Measurements from ENCODE around the gene HILPDA.

HILPDA gene

GRCh38 chr7:128455543-128456254, at the start of gene HILPDA:
TSS of gene HILPDA (plus strand) at chr7:128455878. CDS start at chr7:128457269, 1,391 bp downstream.
- no peak for FAIRE-seq

- FAIRE-seq, result no peak
Measured at GRCh38 chr7:128406314-128407232, 49.1 kb upstream of the HILPDA start.

- FAIRE-seq, result no peak
Measured at GRCh38 chr7:128407233-128407589, 48.5 kb upstream of the HILPDA start.

- FAIRE-seq, result no peak
Measured at GRCh38 chr7:128407751-128408708, 47.6 kb upstream of the HILPDA start.

GRCh38 chr7:128408709-128409595, 46.7 kb upstream of the HILPDA start:
- FAIRE-seq, result no peak

- no peak for FAIRE-seq
Measured at GRCh38 chr7:128409596-128410450, 45.9 kb upstream of the HILPDA start, which contains the start of gene IMPDH1. TSS of gene IMPDH1 (minus strand) at chr7:128409982. CDS start at chr7:128409901, 81 bp downstream.

- FAIRE-seq, result no peak
Measured at GRCh38 chr7:128410451-128410753, 45.3 kb upstream of the HILPDA start.

GRCh38 chr7:128415217-128415785, 40.4 kb upstream of the HILPDA start:
- no peak for FAIRE-seq

GRCh38 chr7:128417071-128417470, 38.6 kb upstream of the HILPDA start:
- FAIRE-seq, result no peak

- FAIRE-seq, result no peak
Measured at GRCh38 chr7:128419257-128419656, 36.4 kb upstream of the HILPDA start.

GRCh38 chr7:128420773-128421172, 34.9 kb upstream of the HILPDA start:
- no peak for FAIRE-seq

GRCh38 chr7:128421384-128421783, 34.3 kb upstream of the HILPDA start:
- FAIRE-seq, result no peak

- FAIRE-seq, result no peak
Measured at GRCh38 chr7:128422037-128422436, 33.6 kb upstream of the HILPDA start.

GRCh38 chr7:128422842-128423241, 32.8 kb upstream of the HILPDA start:
- FAIRE-seq, result no peak

GRCh38 chr7:128424686-128425275, 30.9 kb upstream of the HILPDA start:
- FAIRE-seq, result no peak

GRCh38 chr7:128425850-128426249, 29.8 kb upstream of the HILPDA start:
- FAIRE-seq, result no peak

- FAIRE-seq, result no peak
Measured at GRCh38 chr7:128427289-128427891, 28.3 kb upstream of the HILPDA start.

GRCh38 chr7:128430207-128430606, 25.5 kb upstream of the HILPDA start:
- no peak for FAIRE-seq

- FAIRE-seq, result no peak
Measured at GRCh38 chr7:128431221-128431620, 24.5 kb upstream of the HILPDA start.

GRCh38 chr7:128431754-128432153, 23.9 kb upstream of the HILPDA start:
- FAIRE-seq, result no peak
